ENCODE data around the gene KCNMB3.

DNA sequence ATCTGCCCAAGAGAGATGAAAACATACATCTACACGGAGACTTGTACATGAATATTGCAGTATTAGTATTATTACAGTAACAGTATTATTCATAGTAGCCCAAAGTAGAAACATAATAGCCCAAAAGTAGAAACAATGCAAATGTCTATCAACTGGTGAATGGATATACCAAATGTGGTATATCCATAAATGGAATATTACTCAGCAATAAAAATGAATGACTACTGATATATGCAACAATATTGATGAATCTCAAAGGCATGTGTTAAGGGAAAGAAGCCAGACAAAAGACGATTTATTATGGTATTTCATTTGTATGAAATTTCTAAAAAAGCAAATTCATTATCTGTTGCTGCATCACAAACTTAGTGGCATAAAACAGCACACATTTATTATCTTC is 48.4 kb upstream of the KCNMB3 start:
- no peak for TF ChIP-seq POLR2A (IDR thresholded peaks at IDR 0.05)
- TF ChIP-seq, protein P1, sequence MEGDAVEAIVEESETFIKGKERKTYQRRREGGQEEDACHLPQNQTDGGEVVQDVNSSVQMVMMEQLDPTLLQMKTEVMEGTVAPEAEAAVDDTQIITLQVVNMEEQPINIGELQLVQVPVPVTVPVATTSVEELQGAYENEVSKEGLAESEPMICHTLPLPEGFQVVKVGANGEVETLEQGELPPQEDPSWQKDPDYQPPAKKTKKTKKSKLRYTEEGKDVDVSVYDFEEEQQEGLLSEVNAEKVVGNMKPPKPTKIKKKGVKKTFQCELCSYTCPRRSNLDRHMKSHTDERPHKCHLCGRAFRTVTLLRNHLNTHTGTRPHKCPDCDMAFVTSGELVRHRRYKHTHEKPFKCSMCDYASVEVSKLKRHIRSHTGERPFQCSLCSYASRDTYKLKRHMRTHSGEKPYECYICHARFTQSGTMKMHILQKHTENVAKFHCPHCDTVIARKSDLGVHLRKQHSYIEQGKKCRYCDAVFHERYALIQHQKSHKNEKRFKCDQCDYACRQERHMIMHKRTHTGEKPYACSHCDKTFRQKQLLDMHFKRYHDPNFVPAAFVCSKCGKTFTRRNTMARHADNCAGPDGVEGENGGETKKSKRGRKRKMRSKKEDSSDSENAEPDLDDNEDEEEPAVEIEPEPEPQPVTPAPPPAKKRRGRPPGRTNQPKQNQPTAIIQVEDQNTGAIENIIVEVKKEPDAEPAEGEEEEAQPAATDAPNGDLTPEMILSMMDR (IDR thresholded peaks at IDR 0.05), result no peak
- no peak for TF ChIP-seq POLR2AphosphoS5 (IDR thresholded peaks at IDR 0.05)

Data from breast epithelium (tissue), 3 donors.